HEK293 (cell line): Measurements from ENCODE around the gene RSRC1.

Experiments used
- CTCF ChIA-PET: fragments of 350-600 bp; formaldehyde crosslinking; extraction: SDS; loops from one replicate; lab custom pipeline; 2021; ENCODE audit warnings: antibody characterized with exemption; lab: Yijun Ruan, JAX
- POLR2A ChIA-PET: fragments of 300-600 bp; formaldehyde crosslinking; extraction: SDS; loops from one replicate; lab custom pipeline; 2020; ENCODE audit warnings: antibody characterized with exemption, inconsistent platforms; lab: Yijun Ruan, JAX
- H3K27ac ChIP-seq: fragments of 200-500 bp; sonication (Bioruptor generic); 2 replicates; pipeline ENCODE4 v1.5.1; 2014; ENCODE audit warnings: low read depth, low read length, control low read depth, inconsistent platforms; ENCODE audit errors: extremely low read depth
- H3K36me3 ChIP-seq, 2 experiments: fragments of 200-500 bp in 1 of 2; sonication (Bioruptor generic) in 1 of 2; 1 replicate in 1 of 2; 2 replicates in 1 of 2; pipeline ENCODE4 v1.5.1; 2014 to 2017; ENCODE audit warnings: inconsistent platforms in 2 of 2, low read length in 2 of 2; ENCODE audit not compliant: control insufficient read depth in 2 of 2, insufficient read depth in 1 of 2
- H3K4me1 ChIP-seq: fragments of 200-500 bp; sonication (Bioruptor generic); 2 replicates; pipeline ENCODE4 v1.5.1; 2014; ENCODE audit warnings: mild to moderate bottlenecking, low read length, inconsistent platforms; ENCODE audit not compliant: control insufficient read depth, insufficient read depth
- H3K4me3 ChIP-seq: 2 replicates; pipeline ENCODE4 v1.5.1; 2011; ENCODE audit warnings: low read depth, mild to moderate bottlenecking, control low read depth, low read length, moderate library complexity
- H3K9me3 ChIP-seq: fragments of 200-500 bp; sonication (Bioruptor generic); 2 replicates; pipeline ENCODE4 v1.5.1; 2014; ENCODE audit warnings: low read depth, low read length, inconsistent platforms; ENCODE audit not compliant: control insufficient read depth, insufficient read depth
- BCL11A ChIP-seq: fragments of 450-650 bp; formaldehyde crosslinking; IDR thresholded peaks from 2 replicates; pipeline ENCODE4 v1.5.1; 2016; ENCODE audit warnings: low read depth, missing biosample characterization, missing genetic modification characterization
- BCL6B ChIP-seq: fragments of 450-650 bp; formaldehyde crosslinking; IDR thresholded peaks from 2 replicates; pipeline ENCODE4 v1.5.1; 2017; ENCODE audit warnings: missing biosample characterization, missing genetic modification characterization
- CTCF ChIP-seq: fragments of 450-650 bp; formaldehyde crosslinking; IDR thresholded peaks from 2 replicates; pipeline ENCODE4 v1.5.1; 2016; ENCODE audit warnings: missing biosample characterization, missing genetic modification characterization
- INSM2 ChIP-seq: fragments of 450-650 bp; formaldehyde crosslinking; IDR thresholded peaks from 2 replicates; pipeline ENCODE4 v1.5.1; 2016; ENCODE audit warnings: missing biosample characterization, missing genetic modification characterization
- PBX3 ChIP-seq: sonication (generic); formaldehyde crosslinking; IDR thresholded peaks from 2 replicates; pipeline ENCODE4 v1.8.1; 2022; ENCODE audit warnings: mild to moderate bottlenecking, moderate library complexity, missing genetic modification reagents
- PRDM1 ChIP-seq: fragments of 450-650 bp; formaldehyde crosslinking; IDR thresholded peaks from 2 replicates; pipeline ENCODE4; 2016; ENCODE audit warnings: missing biosample characterization, missing genetic modification characterization
- TRIM28 ChIP-seq: IDR thresholded peaks from 2 replicates; pipeline ENCODE4 v1.6.1; 2011; ENCODE audit warnings: low read length, control low read depth, borderline replicate concordance
- ZNF140 ChIP-seq: fragments of 450-650 bp; formaldehyde crosslinking; IDR thresholded peaks from 2 replicates; pipeline ENCODE4 v1.5.1; 2016; ENCODE audit warnings: missing biosample characterization, missing genetic modification characterization
- ZNF513 ChIP-seq: fragments of 450-650 bp; IDR thresholded peaks from 2 replicates; pipeline ENCODE4 v1.5.1; 2018; ENCODE audit warnings: missing biosample characterization, missing genetic modification characterization
- ZNF654 ChIP-seq: fragments of 450-650 bp; formaldehyde crosslinking; IDR thresholded peaks from 2 replicates; pipeline ENCODE4 v1.5.1; 2016; ENCODE audit warnings: low read depth, missing biosample characterization, missing genetic modification characterization
- ZNF660 ChIP-seq: fragments of 450-650 bp; IDR thresholded peaks from 2 replicates; pipeline ENCODE4 v1.5.1; 2018; ENCODE audit warnings: missing biosample characterization, mild to moderate bottlenecking, missing genetic modification characterization
- ZNF747 ChIP-seq: fragments of 450-650 bp; formaldehyde crosslinking; IDR thresholded peaks from 2 replicates; pipeline ENCODE4 v1.5.1; 2016; ENCODE audit warnings: missing biosample characterization, missing genetic modification characterization
- ZSCAN4 ChIP-seq: fragments of 450-650 bp; formaldehyde crosslinking; IDR thresholded peaks from 2 replicates; pipeline ENCODE4 v1.5.1; 2017; ENCODE audit warnings: missing biosample characterization, missing genetic modification characterization

RSRC1 gene

GRCh38 chr3:158434412-158435038 is 324.6 kb downstream of the RSRC1 start:
- Histone ChIP-seq H3K27ac (no peak overlapping the region), H3K36me3 (no peaks in the 10 kb centered on the region), H3K4me3 (no peak overlapping the region), H3K4me1 (no peaks in the 10 kb centered on the region), H3K9me3 (no peaks in the 10 kb centered on the region)
- ChIA-PET CTCF (interaction anchor here (0.5 to 2.7 kb wide), 23 partner anchors 13 to 835 kb away, joined by 3 to 20 read pairs (median 3); partner anchors contain the start of gene SHOX2), POLR2A (no interaction called here)
- TF ChIP-seq CTCF (tag by site-specific recombination) = 0 out of 2 replicates have a peak, but pooled peaks have one; percentile 21
- peak; percentile 85 for TF ChIP-seq INSM2 (tag by site-specific recombination)
- TF ChIP-seq ZNF660 (tag by site-specific recombination) = 0 out of 2 replicates have a peak, but pooled peaks have one; percentile 36
- TF ChIP-seq ZNF513 = no peak
- TF ChIP-seq ZNF654 (tag by site-specific recombination) = peak; percentile 76
- no peak for TF ChIP-seq PBX3 (CRISPR knock-in tag)
- TF ChIP-seq ZNF140 (tag by site-specific recombination) = no peak

GRCh38 chr3:158443632-158444031 is 333.7 kb downstream of the RSRC1 start:
- ChIA-PET POLR2A (no interaction called here), CTCF (interaction anchor here (1.4 kb wide), 1 partner anchor 96 kb away, joined by 4 read pairs; no protein-coding TSS in a partner anchor)
- H3K4me1 ChIP-seq = no peaks in the 10 kb centered on the region
- H3K27ac ChIP-seq = no peak overlapping the region
- 0 out of 2 replicates have a peak, but pooled peaks have one; percentile 27 for TF ChIP-seq PRDM1 (tag by site-specific recombination)
- no peak for TF ChIP-seq TRIM28
- no peaks in the 10 kb centered on the region for H3K36me3 ChIP-seq
- no peak overlapping the region for H3K4me3 ChIP-seq
- H3K9me3 ChIP-seq = no peaks in the 10 kb centered on the region

- Histone ChIP-seq H3K4me1 (no peaks in the 10 kb centered on the region), H3K4me3 (no peak overlapping the region), H3K9me3 (no peaks in the 10 kb centered on the region), H3K36me3 (no peaks in the 10 kb centered on the region), H3K27ac (no peak overlapping the region)
- POLR2A ChIA-PET = no interaction called here
- CTCF ChIA-PET = no interaction called here
- TF ChIP-seq ZSCAN4 (tag by site-specific recombination) = no peak
- no peak for TF ChIP-seq ZNF747 (tag by site-specific recombination)
- no peak for TF ChIP-seq BCL6B (tag by site-specific recombination)
- TF ChIP-seq BCL11A (tag by site-specific recombination) = no peak
Measured at GRCh38 chr3:158447408-158447807, 337.5 kb downstream of the RSRC1 start.
